Suppressor macrophage treated with lipopolysaccharide for 4 hours (primary cell): ENCODE data around the gene TEP1.
A peak's percentile ranks its signal among the peaks of the same experiment; 100 is the strongest.
"Not testable (repeated sequence)": the region's sequence is repeated elsewhere in the genome, so short reads cannot be mapped to it uniquely, and the experiment has no call there.

Source experiments
- DNase-seq: peaks from one replicate; pipeline ENCODE4 v3.0.0-alpha.2; 2020

Gene TEP1

DNA sequence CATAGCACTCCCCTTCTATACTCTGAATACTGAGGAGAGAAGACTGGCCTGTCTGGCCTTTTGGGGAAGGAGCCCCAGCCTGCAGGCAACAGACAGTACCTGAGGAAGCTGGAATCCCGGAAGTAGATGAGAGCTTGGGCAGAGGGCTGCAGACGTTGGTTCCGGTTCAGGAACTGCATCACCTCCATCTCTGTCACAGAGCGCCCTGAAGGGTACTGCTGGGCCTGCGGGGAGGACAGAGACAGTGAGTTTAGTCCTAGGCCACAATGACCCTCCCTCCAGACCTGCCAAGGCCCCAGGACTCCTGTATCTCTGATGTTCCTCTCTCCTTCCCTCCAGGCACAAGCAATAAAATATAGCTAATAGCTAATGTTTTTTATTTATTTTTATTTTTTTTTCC lies 28.4 kb downstream of the TEP1 start:
- no peak for DNase-seq

DNA sequence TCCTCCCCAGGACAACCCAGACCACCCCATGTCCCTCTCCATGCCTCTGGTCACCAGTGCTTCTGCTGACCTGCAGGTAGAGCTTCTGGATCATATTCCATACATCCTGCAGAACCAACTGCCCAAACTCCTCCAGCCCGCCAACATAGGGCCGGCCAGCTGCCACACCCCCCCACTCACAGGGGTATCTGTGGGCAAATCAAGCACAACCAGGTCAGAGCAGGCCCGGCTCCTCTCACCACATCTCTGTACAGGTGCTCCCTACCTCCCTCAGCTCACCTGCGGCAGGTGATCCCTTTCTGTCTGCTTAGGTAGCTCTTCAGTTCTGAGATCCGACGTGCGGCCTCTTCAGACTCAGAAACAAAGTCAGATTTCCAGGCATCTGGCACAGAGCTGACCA lies 29.0 kb downstream of the TEP1 start:
- DNase-seq: no peak

DNA sequence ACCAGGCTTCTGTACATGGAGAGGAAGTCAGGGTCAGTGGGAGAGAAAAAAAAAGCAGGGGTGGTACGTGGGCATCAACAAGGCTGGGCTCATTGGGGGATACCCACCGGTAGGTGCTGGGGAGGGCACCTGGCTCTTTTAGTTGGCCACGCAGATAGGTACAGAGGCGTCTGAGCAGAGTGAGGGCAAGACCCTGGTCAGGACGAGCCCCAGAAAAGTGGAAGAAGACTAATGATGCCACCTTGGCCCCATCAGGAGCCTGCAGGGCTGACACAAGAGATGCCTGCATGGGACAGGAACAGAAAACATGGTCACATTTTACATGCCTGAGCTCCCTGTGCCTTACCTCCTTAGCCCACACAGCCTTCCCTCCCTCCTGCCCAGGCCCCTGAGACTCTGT lies 29.7 kb downstream of the TEP1 start:
- no peak for DNase-seq

DNA sequence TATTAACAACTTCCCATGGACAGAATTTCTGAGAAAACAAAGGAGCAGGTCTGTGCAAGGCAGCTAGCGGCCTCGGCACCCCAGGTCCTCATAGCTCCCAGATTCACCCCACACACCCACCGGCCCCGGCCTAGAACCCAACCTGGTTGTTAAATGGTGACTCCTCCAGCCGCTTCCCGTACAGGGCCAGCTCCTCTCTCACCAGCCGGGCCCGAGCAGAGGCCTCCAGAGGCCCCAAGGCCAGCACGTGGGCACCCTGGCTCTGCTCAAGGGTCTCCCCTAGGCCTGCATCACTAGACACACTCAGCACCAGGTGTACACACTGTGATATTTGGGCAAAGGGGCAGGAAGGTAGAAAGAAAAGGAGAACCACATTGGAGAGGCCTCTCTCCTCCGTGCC lies 30.3 kb downstream of the TEP1 start:
- no peak for DNase-seq

DNA sequence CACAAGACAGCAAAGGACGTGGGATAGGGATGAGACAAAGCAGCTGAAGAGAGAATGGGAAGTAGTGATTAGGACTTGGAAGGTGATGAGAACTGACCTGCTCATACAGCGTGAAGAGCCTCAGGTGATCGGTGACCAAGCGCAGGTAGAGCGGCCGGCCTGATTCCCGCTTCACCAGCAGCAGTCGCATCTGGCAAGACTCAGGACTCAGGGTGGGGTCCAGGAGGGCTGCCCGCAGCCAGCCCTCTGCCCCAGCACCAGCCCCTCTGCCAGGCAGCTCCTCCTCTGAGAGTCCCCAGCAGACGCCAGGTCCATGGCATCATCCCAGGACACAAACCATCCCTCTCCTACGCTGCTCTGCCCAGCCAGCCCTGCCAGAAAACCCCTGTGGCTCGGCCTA lies 30.8 kb downstream of the TEP1 start:
- DNase-seq: no peak

DNA sequence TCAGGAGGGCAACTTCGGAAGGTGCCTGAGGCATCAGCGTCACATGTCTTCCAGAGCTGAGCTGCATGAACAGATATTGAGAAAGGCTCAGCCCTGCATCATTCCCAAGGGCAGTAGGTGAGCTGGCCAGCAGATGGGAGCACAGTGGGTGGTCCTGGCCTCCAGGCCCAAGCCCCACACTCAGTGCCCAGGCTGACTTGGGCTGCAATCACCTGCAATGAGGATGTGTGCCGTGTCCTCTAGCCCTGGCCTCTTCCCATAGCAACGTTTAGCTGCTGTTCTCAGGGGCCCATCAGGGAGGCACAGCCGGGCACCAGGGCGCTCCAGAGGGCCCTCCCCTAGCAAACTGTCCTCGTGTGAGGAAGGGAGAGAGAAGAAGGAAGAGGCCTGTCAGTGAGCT lies 32.0 kb downstream of the TEP1 start:
- DNase-seq: no peak

DNA sequence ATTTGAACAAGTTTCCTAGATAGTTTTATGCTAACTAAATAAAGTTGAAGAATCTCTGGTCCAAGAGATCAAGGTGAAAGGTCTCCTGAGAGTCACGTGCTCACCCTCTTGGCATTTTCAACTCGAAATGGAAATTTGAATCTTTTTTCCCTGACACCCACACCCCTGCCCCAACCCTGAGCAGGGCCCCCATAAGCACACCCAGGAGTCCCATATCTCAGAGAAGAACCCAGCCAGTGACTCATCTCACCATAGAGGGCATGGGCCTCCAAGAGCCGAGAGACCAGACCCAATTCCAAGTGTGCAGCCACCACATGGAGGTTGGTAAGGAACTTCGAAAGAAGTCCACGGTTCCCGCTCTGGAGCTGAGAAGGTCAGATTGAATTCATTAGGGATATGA lies 32.6 kb downstream of the TEP1 start:
- DNase-seq: no peak

DNA sequence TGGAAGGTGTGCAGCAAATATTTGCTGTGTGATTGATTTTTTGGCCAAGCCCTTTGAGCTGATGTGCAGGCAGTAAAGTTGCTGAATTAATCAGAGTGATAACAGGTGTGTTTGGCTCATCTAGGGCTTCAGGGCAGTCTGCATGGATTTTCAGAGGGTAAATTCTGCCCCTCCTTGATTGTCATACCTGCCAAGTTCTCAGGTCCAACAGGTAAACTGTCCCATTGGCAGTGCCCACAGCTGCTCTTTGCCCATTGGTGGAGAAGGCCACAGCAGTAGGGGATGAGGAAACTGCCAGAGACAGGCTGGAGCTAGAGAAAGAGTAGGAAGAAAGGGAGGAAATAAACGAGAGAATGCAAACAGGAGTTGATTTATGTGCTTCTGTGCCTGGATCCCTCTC lies 33.6 kb downstream of the TEP1 start:
- no peak for DNase-seq

DNA sequence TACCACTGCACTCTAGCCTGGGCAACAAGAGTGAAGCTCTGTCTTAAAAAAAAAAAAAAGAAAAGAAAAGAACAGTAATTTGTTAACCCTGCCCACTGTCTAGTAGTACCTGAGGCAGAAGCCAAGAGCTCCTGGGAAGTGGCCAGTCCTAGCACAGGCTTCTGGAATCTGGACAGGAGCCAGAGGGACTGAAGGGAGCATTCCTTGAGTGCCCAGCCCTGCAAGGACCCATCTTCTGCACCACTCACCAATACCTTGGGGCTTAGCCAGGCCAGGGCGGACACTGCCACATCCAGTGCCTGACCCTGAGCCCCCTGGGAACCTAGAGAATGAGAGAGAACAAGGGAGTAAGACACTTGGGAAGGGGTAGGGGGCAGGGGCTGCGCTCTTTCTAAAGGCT lies 36.1 kb downstream of the TEP1 start:
- no peak for DNase-seq

DNA sequence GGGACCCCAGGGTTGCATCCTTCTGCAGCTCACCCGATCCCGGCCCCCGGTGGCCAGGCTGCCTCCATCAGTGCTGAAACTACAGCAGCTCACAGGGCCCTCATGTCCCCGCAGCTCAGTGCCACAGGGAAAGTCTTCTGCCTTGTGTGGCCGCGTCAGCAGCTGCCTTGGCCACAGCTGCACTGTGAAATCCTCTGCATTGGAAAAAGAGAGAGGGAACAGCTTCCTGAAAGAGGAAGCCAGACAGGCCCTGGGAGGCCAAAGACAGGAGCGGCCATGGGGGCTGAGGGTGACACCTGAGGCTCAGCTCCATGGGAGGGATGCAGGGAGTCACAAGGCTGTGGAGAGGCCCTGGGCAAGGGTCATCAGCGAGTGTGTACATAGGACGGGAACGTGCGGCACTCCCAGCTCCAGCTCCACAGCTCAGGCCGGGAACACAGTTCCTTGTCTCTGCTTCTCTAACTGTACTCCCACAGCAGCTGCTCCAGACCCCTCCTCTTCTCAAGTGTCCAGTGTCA lies 37.2 kb downstream of the TEP1 start:
- no peak for DNase-seq

DNA sequence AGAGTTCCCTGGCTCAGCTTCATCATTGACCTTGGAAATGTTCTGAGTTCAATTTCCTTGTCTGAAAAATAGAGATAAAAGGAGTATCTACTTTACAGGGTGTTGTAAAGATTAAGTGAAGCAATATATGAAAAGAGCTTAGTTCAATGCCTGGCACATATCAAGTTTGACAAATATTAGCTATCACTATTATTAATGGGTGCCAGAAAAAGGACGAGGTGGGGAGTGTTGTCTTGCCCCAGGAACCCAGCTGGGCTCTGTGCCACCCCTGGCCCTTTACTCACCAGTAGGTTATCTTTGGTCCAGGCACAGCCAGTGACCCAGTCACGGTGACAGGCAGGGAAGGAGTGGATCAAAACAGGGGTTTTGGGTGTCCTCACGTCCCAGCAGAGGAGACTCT lies 37.8 kb downstream of the TEP1 start:
- no peak for DNase-seq

DNA sequence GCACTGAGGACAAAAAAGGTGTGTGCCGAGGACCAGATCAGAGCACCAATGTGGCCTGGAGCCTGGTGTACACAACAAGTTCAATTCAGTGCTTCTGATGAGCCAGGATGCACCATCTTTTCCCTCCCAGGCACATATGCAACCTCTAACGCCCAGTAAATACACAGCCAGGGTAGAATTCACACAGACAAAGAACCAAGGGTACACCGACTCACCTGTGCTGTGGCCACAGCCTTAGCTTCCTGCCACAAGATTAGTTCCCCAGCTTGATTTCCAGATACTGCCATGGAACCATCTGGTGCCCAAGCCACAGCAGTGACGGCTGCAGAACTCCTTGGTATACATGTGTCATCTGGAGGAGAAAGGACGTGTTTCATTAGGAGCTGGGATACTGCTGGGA lies 40.5 kb downstream of the TEP1 start:
- no peak for DNase-seq

DNA sequence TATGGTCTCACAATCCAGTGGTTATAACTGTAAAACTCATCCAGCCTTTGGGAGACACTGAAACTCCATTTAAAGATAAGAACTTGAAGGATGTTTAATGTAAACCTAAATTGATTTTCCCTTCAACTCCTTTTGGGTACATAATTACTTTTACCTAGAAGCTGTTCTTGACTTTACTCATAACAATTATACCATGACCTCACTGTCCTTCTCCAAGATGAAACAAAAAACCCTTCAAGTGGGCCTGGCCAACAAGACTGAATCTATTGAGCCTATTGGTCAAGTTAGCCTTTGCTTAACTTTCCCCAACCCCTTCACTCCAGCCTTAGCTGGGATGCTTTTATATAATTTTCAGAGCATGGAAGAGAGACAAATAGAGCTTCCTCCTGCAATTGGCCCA lies 47.4 kb downstream of the TEP1 start:
- DNase-seq: no peak

DNA sequence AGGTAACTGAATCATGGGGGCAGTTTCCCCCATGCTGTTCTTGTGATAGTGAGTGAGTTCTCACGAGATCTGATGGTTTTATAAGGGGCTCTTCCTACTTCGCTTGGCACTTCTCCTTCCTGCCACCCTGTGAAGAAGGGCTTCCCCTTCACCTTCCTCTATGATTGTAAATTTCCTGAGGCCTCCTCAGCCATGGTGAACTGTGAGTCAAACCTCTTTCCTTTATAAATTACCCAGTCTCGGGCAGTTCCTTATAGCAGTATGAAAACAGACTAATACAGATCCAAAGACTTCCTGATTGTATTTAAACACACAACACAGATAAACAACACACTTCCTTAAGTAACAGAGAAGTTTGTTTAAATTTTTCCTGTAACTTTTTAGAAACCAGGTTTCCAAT lies 54.8 kb downstream of the TEP1 start:
- peak; percentile 35 for DNase-seq

DNA sequence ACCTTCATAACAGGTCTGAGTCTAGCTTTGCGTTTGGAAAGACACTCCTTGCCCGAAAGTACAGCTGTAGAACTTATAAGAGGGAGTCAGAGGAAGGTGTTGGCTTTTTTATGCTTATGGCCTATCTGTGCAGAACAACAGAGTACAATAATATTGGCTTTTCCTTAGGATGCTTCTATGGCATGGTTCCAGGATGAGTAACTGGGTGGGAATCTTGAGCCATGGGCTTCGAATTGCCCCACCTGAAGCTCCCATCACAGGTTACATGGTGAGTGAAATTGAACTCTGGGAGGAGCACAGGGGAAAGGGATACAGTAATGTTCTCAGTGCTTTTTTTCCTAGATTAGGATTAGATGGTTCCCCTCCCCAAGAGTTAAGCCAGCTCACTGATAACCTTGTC lies 56.9 kb downstream of the TEP1 start:
- DNase-seq: no peak

DNA sequence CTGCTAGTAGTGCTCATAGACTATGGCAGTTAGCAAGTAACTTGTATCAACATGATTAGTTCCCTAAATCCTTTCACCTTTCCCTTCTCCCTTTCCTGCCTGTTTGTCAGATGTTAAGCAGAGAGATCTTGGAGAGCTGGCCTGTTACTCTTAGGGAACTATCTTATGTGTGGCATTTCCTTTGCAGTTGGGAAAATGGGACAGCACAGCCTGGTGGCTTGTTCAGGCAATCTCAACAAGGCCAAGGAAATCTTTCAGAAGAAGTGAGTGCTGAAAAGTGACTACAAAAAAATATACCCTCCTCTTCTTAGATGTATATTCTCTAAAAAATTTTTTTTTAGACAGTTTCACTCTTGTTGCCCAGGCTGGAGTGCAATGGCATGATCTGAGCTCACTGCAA lies 62.4 kb downstream of the TEP1 start:
- DNase-seq: no peak

DNA sequence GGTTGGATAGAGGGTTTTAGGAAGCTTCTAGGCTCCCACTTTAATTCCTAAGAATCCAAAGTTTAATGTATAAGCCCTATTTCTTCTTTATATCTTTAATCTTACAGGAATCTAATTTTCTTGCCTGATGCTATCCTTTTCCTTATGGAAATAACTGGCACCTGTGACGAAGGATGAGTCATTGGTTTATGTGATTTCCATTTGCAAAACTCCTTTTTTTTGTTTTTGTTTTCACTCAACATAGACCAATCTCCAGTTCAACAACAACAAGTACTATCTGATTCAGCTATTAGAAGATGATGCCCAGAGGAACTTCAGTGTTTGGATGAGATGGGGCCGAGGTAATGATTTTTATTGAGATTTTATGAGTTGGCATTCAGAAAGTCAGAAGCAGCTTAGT lies 63.0 kb downstream of the TEP1 start:
- DNase-seq: no peak

DNA sequence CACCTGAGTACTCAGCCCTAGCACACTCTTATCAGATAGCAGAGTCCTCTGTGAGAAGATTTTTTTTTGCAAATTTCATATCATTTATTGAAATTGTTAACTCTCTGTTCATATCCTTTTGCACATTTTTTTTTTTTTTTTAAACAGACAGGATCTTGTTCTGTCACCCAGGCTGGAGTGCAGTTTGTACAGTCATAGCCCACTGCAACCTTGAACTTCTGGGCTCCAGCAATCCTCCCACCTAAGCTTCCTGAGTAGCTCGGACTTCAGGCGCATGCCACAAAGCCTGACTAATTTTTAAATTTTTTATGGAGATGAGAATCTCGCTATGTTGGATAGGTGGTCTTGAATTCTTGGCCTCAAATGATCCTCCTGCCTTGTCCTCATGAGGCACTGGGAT lies 65.6 kb downstream of the TEP1 start:
- no peak for DNase-seq

DNA sequence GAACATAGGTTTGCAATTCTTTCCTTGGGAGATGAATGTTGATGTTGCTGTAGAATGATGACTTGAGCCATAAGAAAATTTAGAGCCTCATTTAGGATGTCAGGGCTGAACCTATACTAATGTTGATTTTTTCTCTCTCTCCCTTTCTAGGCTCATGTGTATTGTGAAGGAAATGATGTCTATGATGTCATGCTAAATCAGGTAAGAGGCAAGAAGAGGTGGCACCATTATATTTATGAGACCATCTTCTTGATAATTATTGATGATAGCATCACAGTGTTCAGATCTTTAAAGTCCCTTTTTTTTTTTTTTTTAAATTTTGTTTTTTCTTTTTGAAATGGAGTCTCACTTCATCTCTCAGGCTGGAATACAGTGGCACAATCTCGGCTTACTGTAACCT lies 66.6 kb downstream of the TEP1 start:
- no peak for DNase-seq

DNA sequence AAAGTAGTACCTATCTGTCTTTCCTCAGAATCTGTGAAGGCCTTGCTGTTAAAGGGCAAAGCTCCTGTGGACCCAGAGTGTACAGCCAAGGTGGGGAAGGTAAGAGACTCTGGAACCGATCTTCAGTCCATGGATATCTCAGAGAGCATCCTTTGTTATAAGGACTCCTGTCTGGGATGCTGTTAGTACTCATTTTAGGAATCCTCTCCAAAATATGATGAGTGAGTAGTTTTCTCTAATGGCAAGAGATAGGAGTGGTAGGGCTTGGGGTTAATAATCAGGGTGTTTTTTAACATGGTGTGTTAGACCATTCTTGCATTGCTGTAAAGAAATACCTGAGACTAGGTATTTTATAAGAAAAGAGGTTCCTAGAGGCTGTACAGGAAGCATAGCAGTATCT lies 67.9 kb downstream of the TEP1 start:
- DNase-seq: no peak

DNA sequence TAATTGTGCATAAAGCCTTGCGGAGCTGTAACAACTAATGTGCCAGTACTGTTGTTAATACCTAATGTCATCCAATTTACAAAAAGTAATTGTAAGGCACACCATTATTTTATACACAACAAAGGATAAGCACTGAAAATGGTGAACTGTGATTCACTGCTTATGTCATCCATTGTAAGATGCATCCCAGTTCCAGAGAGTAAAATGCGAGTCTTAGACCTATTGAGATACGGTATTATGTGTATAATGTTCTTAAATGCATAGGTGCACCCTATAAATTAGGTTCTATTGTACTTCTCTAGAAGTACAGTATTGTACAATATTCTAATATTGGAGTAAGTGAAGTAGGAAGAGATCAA lies 69.5 kb downstream of the TEP1 start:
- peak; percentile 23 for DNase-seq

DNA sequence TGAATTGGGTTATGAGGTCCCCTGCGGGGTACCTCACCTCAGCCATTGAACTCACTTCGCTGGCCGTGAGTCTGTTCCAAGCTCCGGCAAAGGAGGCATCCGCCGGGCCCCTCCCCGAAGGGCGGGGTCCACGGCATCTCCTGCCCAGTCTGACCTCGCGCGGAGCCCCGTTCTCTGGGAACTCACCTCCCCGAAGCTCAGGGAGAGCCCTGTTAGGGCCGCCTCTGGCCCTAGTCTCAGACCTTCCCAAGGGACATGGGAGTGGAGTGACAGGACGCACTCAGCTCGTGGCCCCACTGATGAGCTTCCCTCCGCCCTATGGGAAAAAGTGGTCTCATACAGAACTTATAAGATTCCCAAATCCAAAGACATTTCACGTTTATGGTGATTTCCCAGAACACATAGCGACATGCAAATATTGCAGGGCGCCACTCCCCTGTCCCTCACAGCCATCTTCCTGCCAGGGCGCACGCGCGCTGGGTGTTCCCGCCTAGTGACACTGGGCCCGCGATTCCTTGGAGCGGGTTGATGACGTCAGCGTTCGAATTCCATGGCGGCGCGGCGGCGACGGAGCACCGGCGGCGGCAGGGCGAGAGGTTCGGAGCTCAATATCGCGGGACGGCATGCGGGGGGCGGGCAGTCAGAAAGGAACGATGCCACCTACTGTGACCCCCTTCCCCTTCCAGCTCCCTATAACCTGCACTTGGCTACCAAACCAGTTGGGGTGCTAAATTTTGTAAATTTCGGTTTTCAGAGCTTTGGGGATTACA lies 70.0 kb downstream of the TEP1 start, which contains the start of gene PARP2:
Gene PARP2, plus strand, starts transcription at position 544 of the 770 bp plus-strand sequence. Its CDS starts 7 bp downstream, at position 551.
- peak; percentile 99 for DNase-seq

DNA sequence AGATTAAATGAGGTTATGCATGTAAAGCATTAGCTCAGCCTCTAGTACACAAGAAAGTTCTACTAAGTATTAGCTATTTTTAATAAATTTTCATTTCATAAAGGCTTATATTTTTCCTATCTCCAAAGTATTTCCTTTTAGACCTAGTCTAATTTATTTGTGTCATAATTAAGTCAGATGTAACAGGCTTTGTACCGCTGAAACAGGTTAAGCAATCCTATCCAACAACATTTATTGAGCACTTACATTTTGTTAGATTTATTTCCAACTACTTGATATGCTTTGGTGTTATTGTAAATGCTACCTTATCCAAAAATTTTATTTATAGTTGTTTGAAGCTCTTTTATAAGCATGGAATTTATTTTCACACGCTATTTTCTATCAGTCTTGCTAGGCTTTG lies 71.7 kb downstream of the TEP1 start:
- no peak for DNase-seq

DNA sequence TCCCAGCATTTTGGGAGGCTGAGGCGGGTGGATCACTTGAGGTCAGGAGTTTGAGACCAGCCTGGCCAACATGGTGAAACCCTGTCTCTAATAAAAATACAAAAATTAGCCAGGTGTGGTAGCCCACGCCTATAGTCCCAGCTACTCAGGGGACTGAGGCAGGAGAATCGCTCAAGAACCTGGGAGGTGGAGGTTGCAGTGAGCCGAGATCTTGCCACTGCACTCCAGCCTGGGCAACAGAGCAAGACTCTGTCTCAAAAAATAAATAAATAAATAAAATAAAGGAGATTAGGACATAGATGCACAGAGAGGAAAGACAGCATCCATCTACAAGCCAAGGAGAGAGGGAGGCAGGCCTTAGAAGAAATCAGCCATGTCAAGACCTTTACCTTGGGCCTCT lies 72.3 kb downstream of the TEP1 start:
- not testable (repeated sequence) for DNase-seq

DNA sequence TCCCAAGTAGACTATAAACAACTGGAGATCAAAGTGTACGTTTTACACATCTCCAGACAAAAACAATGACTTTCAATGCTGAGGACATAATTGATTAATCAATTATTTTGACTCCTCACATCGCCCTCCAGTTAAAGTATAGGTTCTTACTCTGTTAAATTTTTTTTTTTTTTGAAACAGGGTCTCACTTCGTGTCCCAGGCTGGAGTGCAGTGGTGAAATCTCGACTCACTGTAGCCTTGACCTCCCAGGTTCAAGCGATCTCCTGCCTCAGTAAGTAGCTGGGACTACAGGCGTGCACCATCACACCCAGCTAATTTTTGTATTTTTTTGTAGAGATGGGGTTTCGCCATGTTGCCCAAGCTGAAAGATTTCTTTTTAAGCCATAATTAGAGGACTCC lies 79.3 kb downstream of the TEP1 start:
- DNase-seq: no peak
